ENCODE measurements around the gene AASDH. TPM values are rescaled to one million over a fixed set of nuclear protein-coding genes. Genes with fewer than 3 reads are reported as not detected.
A peak's percentile ranks its signal among the peaks of the same experiment; 100 is the strongest.

The AASDH gene
- total RNA-seq, 1 experiment from 2014 or later: 5.4 TPM

DNA sequence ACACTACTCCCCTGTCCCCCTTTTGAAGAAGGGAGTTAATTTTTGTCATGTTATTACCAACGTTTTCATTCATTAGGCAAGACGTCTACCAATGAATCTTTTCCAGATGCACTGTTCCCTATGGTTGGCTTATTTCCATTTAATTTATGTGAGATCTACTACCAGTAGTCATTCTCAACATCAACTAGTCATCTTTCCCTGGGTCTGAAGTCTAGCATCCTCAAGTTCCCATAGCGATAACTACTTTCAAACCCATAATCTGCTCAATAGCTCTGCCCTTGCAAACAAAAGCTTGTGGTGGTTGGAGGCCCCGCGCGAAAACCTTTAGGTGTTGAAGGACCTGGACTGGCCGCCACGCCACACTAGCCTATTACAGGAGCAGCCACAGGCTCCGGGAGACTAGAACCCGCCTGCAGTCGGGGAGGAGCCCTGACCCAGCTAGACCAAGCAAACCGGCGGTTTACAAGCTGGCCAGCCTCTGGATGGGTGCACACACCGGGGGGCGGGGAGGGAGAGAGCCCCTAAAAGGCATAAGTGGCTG lies 47.4 kb upstream of the AASDH start:
- peaks cover 4% of the 10 kb centered on the region; the same call in 1 of the 2 replicates for H3K36me3 ChIP-seq (ENCODE audit: control insufficient read depth, insufficient read depth, low read length)
- peak; percentile 67 for ATAC-seq
- H3K9me3 ChIP-seq (ENCODE audit: control insufficient read depth, insufficient read depth, low read depth, low read length): no peaks in the 10 kb centered on the region
- H3K4me1 ChIP-seq (ENCODE audit: control insufficient read depth, insufficient read depth, low read length): no peaks in the 10 kb centered on the region; the same call in 1 of the 2 replicates
- H3K27me3 ChIP-seq (ENCODE audit: control insufficient read depth, insufficient read depth, low read length): no peaks in the 10 kb centered on the region
- H3K27ac ChIP-seq (ENCODE audit: low read length): peak overlapping the region; percentile 89
- in situ Hi-C loops (cut with HindIII; ENCODE audit: low pct_unique_long_range_greater_than_20kb, low sequenced_read_pairs): no loop called here
- BruUV-seq (replicated peaks): no TSS peak
- peak overlapping the region; percentile 84 to 88 for H3K4me3 ChIP-seq (ENCODE audit: low read depth in 2 of 2, low read length in 2 of 2)
- CTCF ChIA-PET: interaction anchor here (0.8 kb wide), 1 partner anchor 11 kb away, joined by 3 read pairs; no protein-coding TSS in a partner anchor
- intact Hi-C loops (cut with micrococcal nuclease; ENCODE audit: unreplicated experiment): loop anchor here (10.0 kb wide), 1 partner anchor 480 kb away; no protein-coding TSS in a partner anchor
- no peak for TF ChIP-seq REST (IDR thresholded peaks at IDR 0.05; ENCODE audit: insufficient read depth in 1 of 2, low read depth in 2 of 2, low read length in 1 of 2)
- TF ChIP-seq SIN3A (IDR thresholded peaks at IDR 0.05; ENCODE audit: borderline replicate concordance, insufficient read depth, low read depth, low read length): no peak
- no peak for TF ChIP-seq TCF7L2 (IDR thresholded peaks at IDR 0.05; ENCODE audit: low read depth, low read length)
- TF ChIP-seq POLR2AphosphoS5 (IDR thresholded peaks at IDR 0.05; ENCODE audit: low read depth, low read length): no peak
- TF ChIP-seq, protein P1, sequence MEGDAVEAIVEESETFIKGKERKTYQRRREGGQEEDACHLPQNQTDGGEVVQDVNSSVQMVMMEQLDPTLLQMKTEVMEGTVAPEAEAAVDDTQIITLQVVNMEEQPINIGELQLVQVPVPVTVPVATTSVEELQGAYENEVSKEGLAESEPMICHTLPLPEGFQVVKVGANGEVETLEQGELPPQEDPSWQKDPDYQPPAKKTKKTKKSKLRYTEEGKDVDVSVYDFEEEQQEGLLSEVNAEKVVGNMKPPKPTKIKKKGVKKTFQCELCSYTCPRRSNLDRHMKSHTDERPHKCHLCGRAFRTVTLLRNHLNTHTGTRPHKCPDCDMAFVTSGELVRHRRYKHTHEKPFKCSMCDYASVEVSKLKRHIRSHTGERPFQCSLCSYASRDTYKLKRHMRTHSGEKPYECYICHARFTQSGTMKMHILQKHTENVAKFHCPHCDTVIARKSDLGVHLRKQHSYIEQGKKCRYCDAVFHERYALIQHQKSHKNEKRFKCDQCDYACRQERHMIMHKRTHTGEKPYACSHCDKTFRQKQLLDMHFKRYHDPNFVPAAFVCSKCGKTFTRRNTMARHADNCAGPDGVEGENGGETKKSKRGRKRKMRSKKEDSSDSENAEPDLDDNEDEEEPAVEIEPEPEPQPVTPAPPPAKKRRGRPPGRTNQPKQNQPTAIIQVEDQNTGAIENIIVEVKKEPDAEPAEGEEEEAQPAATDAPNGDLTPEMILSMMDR (IDR thresholded peaks at IDR 0.05): no peak
- no peak for DNase-seq (ENCODE audit: low read depth, low spot score)
- POLR2A ChIA-PET: interaction anchor here (0.7 kb wide), 1 partner anchor 25 kb away, joined by 3 read pairs; no protein-coding TSS in a partner anchor

GRCh38 chr4:56433280-56433679 lies 46.0 kb upstream of the AASDH start:
- DNase-seq (ENCODE audit: low read depth, low spot score): no peak
- H3K4me1 ChIP-seq (ENCODE audit: control insufficient read depth, insufficient read depth, low read length): no peaks in the 10 kb centered on the region; the same call in 1 of the 2 replicates
- no TSS peak for BruUV-seq (replicated peaks)
- H3K27me3 ChIP-seq (ENCODE audit: control insufficient read depth, insufficient read depth, low read length): no peaks in the 10 kb centered on the region
- no peak for ATAC-seq
- H3K9me3 ChIP-seq (ENCODE audit: control insufficient read depth, insufficient read depth, low read depth, low read length): no peaks in the 10 kb centered on the region
- H3K4me3 ChIP-seq (ENCODE audit: low read depth in 2 of 2, low read length in 2 of 2): peak overlapping the region; percentile 84 to 88
- intact Hi-C loops (cut with micrococcal nuclease; ENCODE audit: unreplicated experiment) (loop anchor here (10.0 kb wide), 1 partner anchor 478 kb away; no protein-coding TSS in a partner anchor), in situ Hi-C loops (cut with HindIII; ENCODE audit: low pct_unique_long_range_greater_than_20kb, low sequenced_read_pairs) (no loop called here)
- H3K36me3 ChIP-seq (ENCODE audit: control insufficient read depth, insufficient read depth, low read length): peaks cover 4% of the 10 kb centered on the region; the same call in 1 of the 2 replicates
- POLR2A ChIA-PET: interaction anchor here (0.7 kb wide), 1 partner anchor 14 kb away, joined by 9 read pairs; no protein-coding TSS in a partner anchor
- peak overlapping the region; percentile 89 for H3K27ac ChIP-seq (ENCODE audit: low read length)
- no peak for TF ChIP-seq REST (IDR thresholded peaks at IDR 0.05; ENCODE audit: insufficient read depth in 1 of 2, low read depth in 2 of 2, low read length in 1 of 2)
- TF ChIP-seq SIN3A (IDR thresholded peaks at IDR 0.05; ENCODE audit: borderline replicate concordance, insufficient read depth, low read depth, low read length): no peak
- no peak for TF ChIP-seq POLR2AphosphoS5 (IDR thresholded peaks at IDR 0.05; ENCODE audit: low read depth, low read length)
- TF ChIP-seq, protein P1 (IDR thresholded peaks at IDR 0.05): no peak
- no peak for TF ChIP-seq TCF7L2 (IDR thresholded peaks at IDR 0.05; ENCODE audit: low read depth, low read length)
- CTCF ChIA-PET: no interaction called here

Measured in Panc1 (cell line).